Measurements from ENCODE around the gene FAM20A. TPM values are rescaled to one million over a fixed set of nuclear protein-coding genes. Genes with fewer than 3 reads are reported as not detected.

FAM20A gene
- total RNA-seq, 4 donors from 2014 or later, result 0.78 to 6.4 (median 4.7) TPM

GRCh38 chr17:68539548-68540467, 61.4 kb downstream of the FAM20A start:
- 58% methylated on average over 19 of the region's 20 CpGs for WGBS
- Histone ChIP-seq H3K36me3 (peaks cover 49% of the 10 kb centered on the region), H3K27ac (peak overlapping the region; percentile 25), H3K27me3 (no peaks in the 10 kb centered on the region), H3K9me3 (no peaks in the 10 kb centered on the region), H3K4me1 (peaks cover 4% of the 10 kb centered on the region), H3K4me3 (no peak overlapping the region)
- no peak for TF ChIP-seq POLR2AphosphoS5 (IDR thresholded peaks at IDR 0.05)
- TF ChIP-seq POLR2A (IDR thresholded peaks at IDR 0.05), result no peak
- TF ChIP-seq CTCF (IDR thresholded peaks at IDR 0.05), result peak in 1 of 2 donors; percentile 7
- no peak for DNase-seq (ENCODE audit: low spot score in 2 of 2)

- WGBS, result 80% methylated on average over 3 of the region's 3 CpGs
- no peak for DNase-seq (ENCODE audit: low spot score in 2 of 2)
- H3K27ac ChIP-seq, result peak overlapping the region; percentile 24
- TF ChIP-seq CTCF (IDR thresholded peaks at IDR 0.05) (no peak), POLR2AphosphoS5 (IDR thresholded peaks at IDR 0.05) (no peak), POLR2A (IDR thresholded peaks at IDR 0.05) (no peak), EP300 (IDR thresholded peaks at IDR 0.05) (no peak)
- no peak overlapping the region for H3K4me3 ChIP-seq
- no peaks in the 10 kb centered on the region for H3K9me3 ChIP-seq
- H3K4me1 ChIP-seq, result peaks cover 15% of the 10 kb centered on the region
- H3K27me3 ChIP-seq, result no peaks in the 10 kb centered on the region
- H3K36me3 ChIP-seq, result peaks cover 70% of the 10 kb centered on the region
Observed at GRCh38 chr17:68535922-68536321, 65.2 kb downstream of the FAM20A start.

- Histone ChIP-seq H3K9me3 (no peaks in the 10 kb centered on the region), H3K27ac (no peak overlapping the region), H3K36me3 (peaks cover 76% of the 10 kb centered on the region), H3K4me1 (peaks cover 11% of the 10 kb centered on the region), H3K4me3 (no peak overlapping the region), H3K27me3 (no peaks in the 10 kb centered on the region)
- DNase-seq (ENCODE audit: low spot score in 2 of 2), result no peak
- TF ChIP-seq CTCF (IDR thresholded peaks at IDR 0.05) (no peak), POLR2AphosphoS5 (IDR thresholded peaks at IDR 0.05) (no peak), EP300 (IDR thresholded peaks at IDR 0.05) (no peak), POLR2A (IDR thresholded peaks at IDR 0.05) (no peak)
- 85% methylated on average over 6 of the region's 6 CpGs for WGBS
Observed at GRCh38 chr17:68534695-68535088, 66.5 kb downstream of the FAM20A start.

- WGBS, result 69% methylated on average over 6 of the region's 6 CpGs
- no peak overlapping the region for H3K4me3 ChIP-seq
- no peak for DNase-seq (ENCODE audit: low spot score in 2 of 2)
- peaks cover 81% of the 10 kb centered on the region for H3K36me3 ChIP-seq
- H3K9me3 ChIP-seq, result no peaks in the 10 kb centered on the region
- peaks cover 11% of the 10 kb centered on the region for H3K4me1 ChIP-seq
- no peaks in the 10 kb centered on the region for H3K27me3 ChIP-seq
- H3K27ac ChIP-seq, result peak overlapping the region; percentile 45
- no peak for TF ChIP-seq POLR2AphosphoS5 (IDR thresholded peaks at IDR 0.05)
- TF ChIP-seq CTCF (IDR thresholded peaks at IDR 0.05), result peak; percentile 30 to 35
Observed at GRCh38 chr17:68533887-68534694, 67.1 kb downstream of the FAM20A start.

- Histone ChIP-seq H3K27me3 (no peaks in the 10 kb centered on the region), H3K36me3 (peaks cover 84% of the 10 kb centered on the region), H3K4me1 (peaks cover 11% of the 10 kb centered on the region), H3K4me3 (no peak overlapping the region), H3K9me3 (no peaks in the 10 kb centered on the region), H3K27ac (no peak overlapping the region)
- WGBS, result 78% methylated on average over 3 of the region's 3 CpGs
- TF ChIP-seq EP300 (IDR thresholded peaks at IDR 0.05), result no peak
- no peak for TF ChIP-seq POLR2A (IDR thresholded peaks at IDR 0.05)
- no peak for TF ChIP-seq CTCF (IDR thresholded peaks at IDR 0.05)
- TF ChIP-seq POLR2AphosphoS5 (IDR thresholded peaks at IDR 0.05), result no peak
- no peak for DNase-seq (ENCODE audit: low spot score in 2 of 2)
Observed at GRCh38 chr17:68532826-68533225, 68.3 kb downstream of the FAM20A start.
